GM12864 (cell line): Measurements from ENCODE around the gene TRABD2B.

Experiments used
- DNase-seq: peaks from one replicate; pipeline ENCODE4 v3.0.0-alpha.2; 2011; ENCODE audit warnings: low read depth
- H3K4me3 ChIP-seq: 2 replicates; pipeline ENCODE4 v1.5.1; 2011; ENCODE audit warnings: mild to moderate bottlenecking, low read depth, low read length, control low read depth
- CTCF ChIP-seq: IDR thresholded peaks from 2 replicates; pipeline ENCODE4 v1.5.1; 2011; ENCODE audit warnings: low read depth, mild to moderate bottlenecking, moderate library complexity, low read length, control low read depth, inconsistent platforms; ENCODE audit errors: missing control alignments

Gene TRABD2B

GRCh38 chr1:47777322-47777721 lies 219.9 kb downstream of the TRABD2B start:
- no peak overlapping the region for H3K4me3 ChIP-seq
- TF ChIP-seq CTCF: no peak
- DNase-seq: no peak

GRCh38 chr1:47776667-47777131 lies 220.5 kb downstream of the TRABD2B start:
- no peak for TF ChIP-seq CTCF
- H3K4me3 ChIP-seq: no peak overlapping the region
- no peak for DNase-seq

- H3K4me3 ChIP-seq: no peak overlapping the region
- TF ChIP-seq CTCF: no peak
- no peak for DNase-seq
Observed at GRCh38 chr1:47774986-47775834, 222.0 kb downstream of the TRABD2B start.

- TF ChIP-seq CTCF: no peak
- no peak for DNase-seq
- H3K4me3 ChIP-seq: no peak overlapping the region
Observed at GRCh38 chr1:47772960-47773682, 224.1 kb downstream of the TRABD2B start.

GRCh38 chr1:47772281-47772680 lies 224.9 kb downstream of the TRABD2B start:
- no peak for DNase-seq
- H3K4me3 ChIP-seq: no peak overlapping the region
- no peak for TF ChIP-seq CTCF

- no peak for TF ChIP-seq CTCF
- DNase-seq: no peak
- no peak overlapping the region for H3K4me3 ChIP-seq
Observed at GRCh38 chr1:47771751-47772150, 225.4 kb downstream of the TRABD2B start.
